GM06990 (cell line): ENCODE measurements around the gene TRAF1.

ENCODE experiments used
- DNase-seq: peaks from one replicate; pipeline ENCODE4 v3.0.0-alpha.2; 2011; ENCODE audit not compliant: insufficient read length; ENCODE audit errors: extremely low read depth
- H3K27me3 ChIP-seq: replicated peaks from 2 replicates; pipeline ENCODE4 v1.6.0; 2011; ENCODE audit warnings: low read length; ENCODE audit not compliant: control insufficient read depth, insufficient read depth
- H3K36me3 ChIP-seq: 2 replicates; pipeline ENCODE4 v1.5.1; 2011; ENCODE audit warnings: low read length; ENCODE audit not compliant: control insufficient read depth, insufficient read depth
- H3K4me3 ChIP-seq: replicated peaks from 2 replicates; pipeline ENCODE4 v1.5.1; 2011; ENCODE audit warnings: low read depth, mild to moderate bottlenecking, control low read depth, low read length
- CTCF ChIP-seq: IDR thresholded peaks from 2 replicates; pipeline ENCODE4 v1.5.1; 2011; ENCODE audit warnings: low read length, control low read depth, mild to moderate bottlenecking, inconsistent platforms; ENCODE audit not compliant: insufficient read depth, poor library complexity, severe bottlenecking

Gene TRAF1

GRCh38 chr9:120919843-120920805, 6.5 kb downstream of the TRAF1 start:
- no peak for DNase-seq
- no peaks in the 10 kb centered on the region for H3K27me3 ChIP-seq
- H3K4me3 ChIP-seq, result peak overlapping the region; percentile 73
- TF ChIP-seq CTCF, result no peak
- H3K36me3 ChIP-seq, result peaks cover 46% of the 10 kb centered on the region

GRCh38 chr9:120918931-120919842, 7.4 kb downstream of the TRAF1 start:
- TF ChIP-seq CTCF, result no peak
- Histone ChIP-seq H3K27me3 (no peaks in the 10 kb centered on the region), H3K36me3 (peaks cover 52% of the 10 kb centered on the region), H3K4me3 (peak overlapping the region; percentile 32)
- DNase-seq, result no peak

GRCh38 chr9:120917929-120918762, 8.4 kb downstream of the TRAF1 start:
- Histone ChIP-seq H3K4me3 (no peak overlapping the region; the same call in 1 of the 2 replicates), H3K36me3 (peaks cover 57% of the 10 kb centered on the region), H3K27me3 (no peaks in the 10 kb centered on the region)
- no peak for DNase-seq
- no peak for TF ChIP-seq CTCF

GRCh38 chr9:120916991-120917880, 9.4 kb downstream of the TRAF1 start:
- DNase-seq, result no peak
- no peak for TF ChIP-seq CTCF
- Histone ChIP-seq H3K4me3 (no peak overlapping the region), H3K36me3 (peaks cover 60% of the 10 kb centered on the region), H3K27me3 (no peaks in the 10 kb centered on the region)

- H3K4me3 ChIP-seq, result no peak overlapping the region
- no peak for TF ChIP-seq CTCF
- no peaks in the 10 kb centered on the region for H3K27me3 ChIP-seq
- DNase-seq, result no peak
- peaks cover 62% of the 10 kb centered on the region for H3K36me3 ChIP-seq
These were observed 10.0 kb downstream of the TRAF1 start for GRCh38 chr9:120916588-120916987.
